ENCODE measurements around the gene SEMA4F.

- TF ChIP-seq POLR2A (IDR thresholded peaks at IDR 0.05) (no peak), CTCF (IDR thresholded peaks at IDR 0.05) (no peak)
Observed at GRCh38 chr2:74693668-74694067, 39.6 kb downstream of the SEMA4F start.

Data from ovary (tissue), 3 donors.